Peyer's patch (tissue), 4 donors: Measurements from ENCODE around the gene MYBPC2. TPM values are rescaled to one million over a fixed set of nuclear protein-coding genes. Genes with fewer than 3 reads are reported as not detected.

Source experiments
- DNase-seq, 3 donors: peaks; one replicate each; pipeline ENCODE4 v3.0.0-alpha.2; 2017 to 2019
- H3K27ac ChIP-seq, 4 donors: fragments of 200-600 bp; sonication (generic); one replicate each; pipeline ENCODE4 v1.5.1; 2016 to 2019
- H3K27me3 ChIP-seq, 2 donors: fragments of 200-600 bp; sonication (generic); one replicate each; pipeline ENCODE4 v1.5.1; 2019
- H3K36me3 ChIP-seq, 3 donors: fragments of 200-600 bp; sonication (generic); one replicate each; pipeline ENCODE4 v1.5.1; 2016 to 2019
- H3K4me1 ChIP-seq, 4 donors: fragments of 200-600 bp; sonication (generic); one replicate each; pipeline ENCODE4 v1.5.1; 2016 to 2019
- H3K4me3 ChIP-seq, 4 donors: fragments of 200-600 bp; sonication (generic); 1 replicate in 3 of 4; 2 replicates in 1 of 4; pipeline ENCODE4 v1.5.1; 2016 to 2019; ENCODE audit warnings: mild to moderate bottlenecking in 1 of 4
- H3K9me3 ChIP-seq, 4 donors: fragments of 200-600 bp; sonication (generic); one replicate each; pipeline ENCODE4 v1.5.1; 2016 to 2019; ENCODE audit warnings: mild to moderate bottlenecking in 1 of 4
- POLR2A ChIP-seq, 2 donors: fragments of 450-650 bp; IDR thresholded peaks; one replicate each; pipeline ENCODE4 v1.5.1; 2017; ENCODE audit warnings: antibody characterized with exemption in 2 of 2, mild to moderate bottlenecking in 2 of 2, moderate library complexity in 2 of 2
- total RNA-seq, 4 donors: library from RNA; depleted of rRNA; stranded (reverse); fragments of >200 nt; gene quantifications; one replicate each; pipeline ENCODE4 v1.1.0, GENCODE V29; 2016
- TF ChIP-seq, protein P1 (sequence below), 6 experiments: fragments of 450-650 bp in 4 of 6; fragments of 200-600 bp in 2 of 6; sonication (generic) in 1 of 6; IDR thresholded peaks; one replicate each; pipeline ENCODE4 v1.5.1; 2017 to 2019; ENCODE audit warnings: antibody characterized with exemption in 6 of 6, mild to moderate bottlenecking in 3 of 6, moderate library complexity in 1 of 6

MYBPC2 gene
- total RNA-seq, 4 donors from 2014 or later, result not detected

- TF ChIP-seq, protein P1, sequence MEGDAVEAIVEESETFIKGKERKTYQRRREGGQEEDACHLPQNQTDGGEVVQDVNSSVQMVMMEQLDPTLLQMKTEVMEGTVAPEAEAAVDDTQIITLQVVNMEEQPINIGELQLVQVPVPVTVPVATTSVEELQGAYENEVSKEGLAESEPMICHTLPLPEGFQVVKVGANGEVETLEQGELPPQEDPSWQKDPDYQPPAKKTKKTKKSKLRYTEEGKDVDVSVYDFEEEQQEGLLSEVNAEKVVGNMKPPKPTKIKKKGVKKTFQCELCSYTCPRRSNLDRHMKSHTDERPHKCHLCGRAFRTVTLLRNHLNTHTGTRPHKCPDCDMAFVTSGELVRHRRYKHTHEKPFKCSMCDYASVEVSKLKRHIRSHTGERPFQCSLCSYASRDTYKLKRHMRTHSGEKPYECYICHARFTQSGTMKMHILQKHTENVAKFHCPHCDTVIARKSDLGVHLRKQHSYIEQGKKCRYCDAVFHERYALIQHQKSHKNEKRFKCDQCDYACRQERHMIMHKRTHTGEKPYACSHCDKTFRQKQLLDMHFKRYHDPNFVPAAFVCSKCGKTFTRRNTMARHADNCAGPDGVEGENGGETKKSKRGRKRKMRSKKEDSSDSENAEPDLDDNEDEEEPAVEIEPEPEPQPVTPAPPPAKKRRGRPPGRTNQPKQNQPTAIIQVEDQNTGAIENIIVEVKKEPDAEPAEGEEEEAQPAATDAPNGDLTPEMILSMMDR (IDR thresholded peaks at IDR 0.05), result peak in 1 of 6 experiments; percentile 0
- peak in 1 of 2 donors; percentile 76 for TF ChIP-seq POLR2A (IDR thresholded peaks at IDR 0.05)
- Histone ChIP-seq H3K27me3 (no peaks in the 10 kb centered on the region), H3K36me3 (no peaks in the 10 kb centered on the region), H3K9me3 (no peaks in the 10 kb centered on the region), H3K4me3 (peak within 1 kb of the TSS; percentile 47 to 91 (median 72)), H3K4me1 (peaks cover 0 to 8% (median 3%) of the 10 kb centered on the region in 4 donors), H3K27ac (peak within 1 kb of the TSS; percentile 66 to 81 (median 76))
- DNase-seq, result peak; percentile 98 to 100 (median 99)
Observed at GRCh38 chr19:50511069-50511822, 78.6 kb downstream of the MYBPC2 start, which contains the start of gene JOSD2. JOSD2 (minus strand) TSS chr19:50511191; CDS start chr19:50510431, 760 bp downstream.

- Histone ChIP-seq H3K27ac (peak overlapping the region in 1 of 4 donors; percentile 66), H3K9me3 (no peaks in the 10 kb centered on the region), H3K36me3 (no peaks in the 10 kb centered on the region), H3K27me3 (no peaks in the 10 kb centered on the region), H3K4me3 (peak overlapping the region in 1 of 4 donors; percentile 91), H3K4me1 (peaks cover 0 to 8% (median 3%) of the 10 kb centered on the region in 4 donors)
- DNase-seq, result peak in 1 of 3 donors; percentile 54
- no peak for TF ChIP-seq POLR2A (IDR thresholded peaks at IDR 0.05)
- TF ChIP-seq, protein P1 (IDR thresholded peaks at IDR 0.05), result no peak
Observed at GRCh38 chr19:50512112-50512998, 79.7 kb downstream of the MYBPC2 start.

- no peaks in the 10 kb centered on the region for H3K9me3 ChIP-seq
- H3K4me3 ChIP-seq, result peak overlapping the region in 2 of 4 donors; percentile 27 to 34
- TF ChIP-seq, protein P1 (IDR thresholded peaks at IDR 0.05), result no peak
- TF ChIP-seq POLR2A (IDR thresholded peaks at IDR 0.05), result no peak
- H3K27ac ChIP-seq, result no peak overlapping the region
- no peaks in the 10 kb centered on the region for H3K27me3 ChIP-seq
- no peaks in the 10 kb centered on the region for H3K36me3 ChIP-seq
- DNase-seq, result peak in 1 of 3 donors; percentile 38
- peaks cover 0 to 8% (median 3%) of the 10 kb centered on the region in 4 donors for H3K4me1 ChIP-seq
Observed at GRCh38 chr19:50512999-50513745, 80.5 kb downstream of the MYBPC2 start.

DNA sequence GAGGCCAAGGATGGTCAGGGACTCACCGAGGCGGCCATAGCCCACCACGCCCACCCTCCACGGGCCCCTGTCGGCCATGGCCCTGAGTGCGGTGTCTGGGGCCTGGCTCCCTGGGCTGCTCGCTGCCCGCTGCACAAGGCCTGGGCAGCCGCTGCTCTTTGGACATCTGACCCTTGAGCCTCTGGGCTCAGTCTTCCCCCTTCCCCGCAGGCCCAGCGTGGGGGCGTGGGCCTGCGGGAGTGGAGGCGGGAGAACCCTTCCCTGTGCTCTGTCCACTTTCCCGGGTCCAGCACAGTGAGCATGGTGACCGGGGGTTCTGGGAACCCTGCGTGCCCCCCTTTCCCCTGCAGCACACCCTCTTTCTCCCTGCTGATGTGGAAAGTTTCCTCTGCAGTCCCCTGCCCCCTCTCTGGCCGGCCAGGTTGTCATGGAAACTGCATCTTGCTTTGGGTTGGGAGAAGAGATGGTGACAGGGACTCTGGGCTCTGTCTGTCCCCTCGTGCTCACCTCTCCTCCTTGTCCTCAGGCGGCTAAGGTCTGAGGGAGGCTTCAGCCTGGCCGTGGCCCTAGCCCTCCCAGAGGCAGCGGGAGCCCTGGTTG lies 81.2 kb downstream of the MYBPC2 start, which contains the start of gene ASPDH:
ASPDH (minus strand) TSS at position 168 of the 600 bp plus-strand sequence; CDS start at position 78, 90 bp downstream.
- Histone ChIP-seq H3K9me3 (no peaks in the 10 kb centered on the region), H3K4me3 (peak within 1 kb of the TSS in 2 of 4 donors; percentile 27 to 34), H3K27ac (no peak within 1 kb of the TSS), H3K27me3 (no peaks in the 10 kb centered on the region), H3K36me3 (no peaks in the 10 kb centered on the region), H3K4me1 (peaks cover 0 to 8% (median 3%) of the 10 kb centered on the region in 4 donors)
- TF ChIP-seq, protein P1 (IDR thresholded peaks at IDR 0.05), result no peak
- TF ChIP-seq POLR2A (IDR thresholded peaks at IDR 0.05), result peak in 1 of 2 donors; percentile 41
- peak in 1 of 3 donors; percentile 60 for DNase-seq
